ENCODE results near the gene TIMM22.

- TF ChIP-seq CTCF (IDR thresholded peaks at IDR 0.05) (no peak), POLR2A (IDR thresholded peaks at IDR 0.05) (no peak)
Measured at GRCh38 chr17:949623-950303, 47.2 kb upstream of the TIMM22 start.
